ENCODE results near the gene PPCDC. TPM values are rescaled to one million over a fixed set of nuclear protein-coding genes. Genes with fewer than 3 reads are reported as not detected.

PPCDC gene
- total and polyA plus RNA-seq, 2 of the 4 experiments (the other 2 are of a cell fraction) = 13.3 to 16.3 TPM

- no peak overlapping the region for H2BK15ac ChIP-seq (ENCODE audit: low read depth, low read length)
- no peak overlapping the region for H4K91ac ChIP-seq (ENCODE audit: insufficient read depth, low read depth, low read length)
- DNase-seq (no peak), ATAC-seq (ENCODE audit: low read depth) (no peak)
- no peak overlapping the region for H3K4me2 ChIP-seq (ENCODE audit: low read depth, low read length)
- ChIA-PET POLR2A (ENCODE audit: unreplicated experiment) (interaction anchor here (0.7 kb wide), 1 partner anchor 16 kb away, joined by 32 read pairs; no protein-coding TSS in a partner anchor), CTCF (no interaction called here)
- H2AK9ac ChIP-seq (replicated peaks; ENCODE audit: low read depth, low read length, poor library complexity) = no peak overlapping the region
- no peak overlapping the region for H3K14ac ChIP-seq (replicated peaks; ENCODE audit: low read depth, low read length)
- no peak overlapping the region for H3K18ac ChIP-seq (ENCODE audit: low read depth, low read length)
- H2BK120ac ChIP-seq (ENCODE audit: low read depth, low read length) = no peak overlapping the region
- H2AK5ac ChIP-seq (ENCODE audit: low read depth, low read length) = no peak overlapping the region
- no peak overlapping the region for H3K27ac ChIP-seq (ENCODE audit: insufficient read depth, low read length)
- TF ChIP-seq, protein P1, sequence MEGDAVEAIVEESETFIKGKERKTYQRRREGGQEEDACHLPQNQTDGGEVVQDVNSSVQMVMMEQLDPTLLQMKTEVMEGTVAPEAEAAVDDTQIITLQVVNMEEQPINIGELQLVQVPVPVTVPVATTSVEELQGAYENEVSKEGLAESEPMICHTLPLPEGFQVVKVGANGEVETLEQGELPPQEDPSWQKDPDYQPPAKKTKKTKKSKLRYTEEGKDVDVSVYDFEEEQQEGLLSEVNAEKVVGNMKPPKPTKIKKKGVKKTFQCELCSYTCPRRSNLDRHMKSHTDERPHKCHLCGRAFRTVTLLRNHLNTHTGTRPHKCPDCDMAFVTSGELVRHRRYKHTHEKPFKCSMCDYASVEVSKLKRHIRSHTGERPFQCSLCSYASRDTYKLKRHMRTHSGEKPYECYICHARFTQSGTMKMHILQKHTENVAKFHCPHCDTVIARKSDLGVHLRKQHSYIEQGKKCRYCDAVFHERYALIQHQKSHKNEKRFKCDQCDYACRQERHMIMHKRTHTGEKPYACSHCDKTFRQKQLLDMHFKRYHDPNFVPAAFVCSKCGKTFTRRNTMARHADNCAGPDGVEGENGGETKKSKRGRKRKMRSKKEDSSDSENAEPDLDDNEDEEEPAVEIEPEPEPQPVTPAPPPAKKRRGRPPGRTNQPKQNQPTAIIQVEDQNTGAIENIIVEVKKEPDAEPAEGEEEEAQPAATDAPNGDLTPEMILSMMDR (conservative IDR thresholded peaks at IDR 0.05; ENCODE audit: low read depth, low read length) = no peak
- TF ChIP-seq CHD1 (IDR thresholded peaks at IDR 0.05; ENCODE audit: low read depth, low read length) (no peak), RCOR1 (IDR thresholded peaks at IDR 0.05; ENCODE audit: insufficient replicate concordance, low read length) (no peak), NFE2L2 (IDR thresholded peaks at IDR 0.05; ENCODE audit: low read depth, low read length) (no peak), MAFK (IDR thresholded peaks at IDR 0.05; ENCODE audit: low read depth, low read length) (no peak), POLR2A (IDR thresholded peaks at IDR 0.05; ENCODE audit: low read depth, low read length) (no peak), RFX5 (IDR thresholded peaks at IDR 0.05; ENCODE audit: low read depth, low read length) (no peak), ELK1 (IDR thresholded peaks at IDR 0.05; ENCODE audit: borderline replicate concordance, low read depth, low read length) (no peak), MAZ (IDR thresholded peaks at IDR 0.05; ENCODE audit: borderline replicate concordance, low read depth, low read length) (no peak), SMC3 (IDR thresholded peaks at IDR 0.05; ENCODE audit: low read depth, low read length) (no peak), RAD21 (IDR thresholded peaks at IDR 0.05; ENCODE audit: low read length) (no peak), FOS (IDR thresholded peaks at IDR 0.05; ENCODE audit: low read depth, low read length) (no peak), CEBPB (IDR thresholded peaks at IDR 0.05; ENCODE audit: low read depth, low read length) (no peak), MXI1 (IDR thresholded peaks at IDR 0.05; ENCODE audit: borderline replicate concordance, low read depth, low read length) (no peak)
- TF ChIP-seq, protein P2, sequence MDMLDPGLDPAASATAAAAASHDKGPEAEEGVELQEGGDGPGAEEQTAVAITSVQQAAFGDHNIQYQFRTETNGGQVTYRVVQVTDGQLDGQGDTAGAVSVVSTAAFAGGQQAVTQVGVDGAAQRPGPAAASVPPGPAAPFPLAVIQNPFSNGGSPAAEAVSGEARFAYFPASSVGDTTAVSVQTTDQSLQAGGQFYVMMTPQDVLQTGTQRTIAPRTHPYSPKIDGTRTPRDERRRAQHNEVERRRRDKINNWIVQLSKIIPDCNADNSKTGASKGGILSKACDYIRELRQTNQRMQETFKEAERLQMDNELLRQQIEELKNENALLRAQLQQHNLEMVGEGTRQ (IDR thresholded peaks at IDR 0.05; ENCODE audit: low read depth, low read length) = no peak
- no peaks in the 10 kb centered on the region; the same call in 1 of the 2 replicates for H3K36me3 ChIP-seq (ENCODE audit: control insufficient read depth, insufficient read depth, low read length)
- in situ Hi-C loops (cut with MboI; ENCODE audit: low sequenced_read_pairs) (no loop called here), intact Hi-C loops (cut with micrococcal nuclease) (no loop called here), dilution Hi-C loops (cut with HindIII; ENCODE audit: low sequenced_read_pairs, unreplicated experiment) (no loop called here)
- no peak overlapping the region for H2BK20ac ChIP-seq (ENCODE audit: low read depth, low read length)
- BruUV-seq (replicated peaks) = no TSS peak
- H4K5ac ChIP-seq (ENCODE audit: low read depth, low read length) = no peak overlapping the region
- H3K79me1 ChIP-seq (ENCODE audit: low read depth in 1 of 2, low read length in 2 of 2) = no peaks in the 10 kb centered on the region; a peak in 1 of 4 replicates
- H2AFZ ChIP-seq (replicated peaks; ENCODE audit: low read length, poor library complexity) = no peak overlapping the region
- no peaks in the 10 kb centered on the region for H3K9me3 ChIP-seq (ENCODE audit: control insufficient read depth, insufficient read depth, low read length)
- WGBS, 2 experiments (ENCODE audit: extremely low coverage in 2 of 2, insufficient read length in 1 of 2) = 93% methylated on average over 6 of the region's 7 CpGs; no CpG with 5 or more reads in 1 of the 2 experiments
- no peak overlapping the region for H3K23ac ChIP-seq (ENCODE audit: low read depth, low read length)
- H3K4me3 ChIP-seq (ENCODE audit: insufficient read depth, low read depth, low read length) = no peak overlapping the region
- H3K56ac ChIP-seq (ENCODE audit: extremely low read depth, insufficient read depth, low read length) = no peak overlapping the region
- H4K8ac ChIP-seq (ENCODE audit: low read depth in 2 of 2, low read length in 2 of 2) = no peak overlapping the region
- H3K9ac ChIP-seq (ENCODE audit: low read depth, low read length) = no peak overlapping the region
- no peaks in the 10 kb centered on the region for H3K27me3 ChIP-seq (ENCODE audit: control insufficient read depth, insufficient read depth, low read length)
- H3K4ac ChIP-seq (ENCODE audit: low read depth, low read length) = no peak overlapping the region
- H2BK5ac ChIP-seq (ENCODE audit: low read depth, low read length, poor library complexity, severe bottlenecking) = no peak overlapping the region
- H3K4me1 ChIP-seq (ENCODE audit: control insufficient read depth, insufficient read depth, low read length) = no peaks in the 10 kb centered on the region
- no peaks in the 10 kb centered on the region; the same call in 1 of the 2 replicates for H3K9me1 ChIP-seq (ENCODE audit: insufficient read depth, low read length)
- no peaks in the 10 kb centered on the region for H4K20me1 ChIP-seq (ENCODE audit: insufficient read depth, low read length)
Observed at GRCh38 chr15:75053748-75054125, 30.3 kb downstream of the PPCDC start.
